Astrocyte (in vitro differentiated cells and primary cell): Measurements from ENCODE around the gene GMDS.

Source experiments
- EZH2 ChIP-seq: IDR thresholded peaks from 2 replicates; pipeline ENCODE4 v1.6.1; 2012; ENCODE audit warnings: mild to moderate bottlenecking, low read length, inconsistent platforms; ENCODE audit not compliant: insufficient read depth
- TF ChIP-seq, protein P1 (sequence below): IDR thresholded peaks from 2 replicates; pipeline ENCODE4 v1.5.1; 2011; ENCODE audit warnings: low read depth, mild to moderate bottlenecking, inconsistent platforms, low read length, moderate library complexity; ENCODE audit not compliant: insufficient read depth

- TF ChIP-seq, protein P1, sequence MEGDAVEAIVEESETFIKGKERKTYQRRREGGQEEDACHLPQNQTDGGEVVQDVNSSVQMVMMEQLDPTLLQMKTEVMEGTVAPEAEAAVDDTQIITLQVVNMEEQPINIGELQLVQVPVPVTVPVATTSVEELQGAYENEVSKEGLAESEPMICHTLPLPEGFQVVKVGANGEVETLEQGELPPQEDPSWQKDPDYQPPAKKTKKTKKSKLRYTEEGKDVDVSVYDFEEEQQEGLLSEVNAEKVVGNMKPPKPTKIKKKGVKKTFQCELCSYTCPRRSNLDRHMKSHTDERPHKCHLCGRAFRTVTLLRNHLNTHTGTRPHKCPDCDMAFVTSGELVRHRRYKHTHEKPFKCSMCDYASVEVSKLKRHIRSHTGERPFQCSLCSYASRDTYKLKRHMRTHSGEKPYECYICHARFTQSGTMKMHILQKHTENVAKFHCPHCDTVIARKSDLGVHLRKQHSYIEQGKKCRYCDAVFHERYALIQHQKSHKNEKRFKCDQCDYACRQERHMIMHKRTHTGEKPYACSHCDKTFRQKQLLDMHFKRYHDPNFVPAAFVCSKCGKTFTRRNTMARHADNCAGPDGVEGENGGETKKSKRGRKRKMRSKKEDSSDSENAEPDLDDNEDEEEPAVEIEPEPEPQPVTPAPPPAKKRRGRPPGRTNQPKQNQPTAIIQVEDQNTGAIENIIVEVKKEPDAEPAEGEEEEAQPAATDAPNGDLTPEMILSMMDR = no peak
- TF ChIP-seq EZH2 = no peak
Measured at GRCh38 chr6:2187826-2188225, 57.6 kb downstream of the GMDS start.
